ENCODE measurements around the gene PCP2. TPM values are rescaled to one million over a fixed set of nuclear protein-coding genes. Genes with fewer than 3 reads are reported as not detected.

Gene PCP2
- total RNA-seq, 5 donors from 2014 or later (not counting 1 experiment from before 2014, with no cell fraction given), result 1.6 to 8.9 (median 5.9) TPM

GRCh38 chr19:7618348-7618747, 15.2 kb downstream of the PCP2 start:
- no peaks in the 10 kb centered on the region for H3K27me3 Mint-ChIP-seq
- no peak overlapping the region for H3K27ac Mint-ChIP-seq
- no peaks in the 10 kb centered on the region for H3K9me3 ChIP-seq
- ChIA-PET CTCF (interaction anchor here in 1 of 2 donors (0.5 kb wide), 1 partner anchor 129 kb away, joined by 3 read pairs; no protein-coding TSS in a partner anchor), POLR2A (no interaction called here)
- ATAC-seq (replicated peaks in 1 of 4), result no peak
- peaks cover 8 to 45% of the 10 kb centered on the region in 2 donors for H3K36me3 ChIP-seq (ENCODE audit: control insufficient read depth in 2 of 2, extremely low read depth in 1 of 2, insufficient read depth in 1 of 2, low read length in 1 of 2)
- WGBS (ENCODE audit: insufficient coverage), result 77% methylated on average over 4 of the region's 4 CpGs
- no peak overlapping the region for H3K27ac ChIP-seq (ENCODE audit: low read length)
- peaks cover 0 to 5% (median 0%) of the 10 kb centered on the region in 3 donors for H3K9me3 Mint-ChIP-seq
- no peak for DNase-seq
- no peaks in the 10 kb centered on the region for H3K4me1 ChIP-seq (ENCODE audit: control insufficient read depth in 1 of 2, extremely low read depth in 1 of 2, insufficient read depth in 2 of 2, low read length in 2 of 2)
- H3K36me3 Mint-ChIP-seq, result peaks cover 42% of the 10 kb centered on the region
- peaks cover 0 to 8% (median 0%) of the 10 kb centered on the region in 3 donors for H3K4me1 Mint-ChIP-seq
- H3K27me3 ChIP-seq (replicated peaks in 1 of 2; ENCODE audit: control insufficient read depth in 2 of 2, extremely low read depth in 1 of 2, insufficient read depth in 2 of 2, low read length in 1 of 2), result no peaks in the 10 kb centered on the region
- no peak overlapping the region for H3K4me3 ChIP-seq (ENCODE audit: control insufficient read depth in 1 of 2, extremely low read depth in 1 of 2, low read length in 1 of 2)
- H3K4me3 Mint-ChIP-seq, result no peak overlapping the region

- Mint-ChIP-seq H3K4me1 (peaks cover 0 to 8% (median 0%) of the 10 kb centered on the region in 3 donors), H3K27me3 (no peaks in the 10 kb centered on the region), H3K9me3 (peaks cover 0 to 5% (median 0%) of the 10 kb centered on the region in 3 donors), H3K36me3 (peaks cover 36% of the 10 kb centered on the region), H3K4me3 (no peak overlapping the region), H3K27ac (no peak overlapping the region)
- no peak overlapping the region for H3K4me3 ChIP-seq (ENCODE audit: control insufficient read depth in 1 of 2, extremely low read depth in 1 of 2, low read length in 1 of 2)
- no peaks in the 10 kb centered on the region for H3K27me3 ChIP-seq (replicated peaks in 1 of 2; ENCODE audit: control insufficient read depth in 2 of 2, extremely low read depth in 1 of 2, insufficient read depth in 2 of 2, low read length in 1 of 2)
- H3K4me1 ChIP-seq (ENCODE audit: control insufficient read depth in 1 of 2, extremely low read depth in 1 of 2, insufficient read depth in 2 of 2, low read length in 2 of 2), result no peaks in the 10 kb centered on the region
- CTCF ChIA-PET, result interaction anchor here in 1 of 2 donors (0.5 kb wide), 1 partner anchor 36 kb away, joined by 3 read pairs; no protein-coding TSS in a partner anchor
- no peak overlapping the region for H3K27ac ChIP-seq (ENCODE audit: low read length)
- DNase-seq (no peak), ATAC-seq (replicated peaks in 1 of 4) (no peak)
- 94% methylated on average over 19 of the region's 28 CpGs for WGBS (ENCODE audit: insufficient coverage)
- H3K36me3 ChIP-seq (ENCODE audit: control insufficient read depth in 2 of 2, extremely low read depth in 1 of 2, insufficient read depth in 1 of 2, low read length in 1 of 2), result peaks cover 8 to 39% of the 10 kb centered on the region in 2 donors
- POLR2A ChIA-PET, result no interaction called here
- no peaks in the 10 kb centered on the region for H3K9me3 ChIP-seq
Measured at GRCh38 chr19:7617735-7618134, 15.8 kb downstream of the PCP2 start.

DNA sequence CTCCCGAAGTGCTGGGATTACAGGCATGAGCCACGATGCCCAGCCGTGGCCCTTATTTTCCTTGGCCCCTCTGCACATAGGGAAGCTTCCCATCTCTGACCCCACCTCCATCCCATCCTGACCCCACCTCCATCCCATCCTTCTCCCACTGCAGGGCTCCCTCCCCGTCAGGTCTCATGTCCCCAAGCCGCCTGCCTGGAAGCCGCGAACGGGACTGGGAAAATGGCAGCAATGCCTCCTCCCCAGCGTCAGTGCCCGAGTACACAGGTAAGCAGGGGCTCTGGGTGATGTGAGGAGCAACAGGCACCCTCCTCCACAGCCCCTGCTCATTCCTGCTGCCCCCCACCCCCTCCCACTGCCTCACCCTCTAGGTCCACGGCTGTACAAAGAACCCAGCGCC, 16.3 kb downstream of the PCP2 start:
- Histone ChIP-seq H3K4me1 (ENCODE audit: control insufficient read depth in 1 of 2, extremely low read depth in 1 of 2, insufficient read depth in 2 of 2, low read length in 2 of 2) (no peaks in the 10 kb centered on the region), H3K27ac (ENCODE audit: low read length) (no peak overlapping the region), H3K36me3 (ENCODE audit: control insufficient read depth in 2 of 2, extremely low read depth in 1 of 2, insufficient read depth in 1 of 2, low read length in 1 of 2) (peaks cover 8 to 33% of the 10 kb centered on the region in 2 donors), H3K9me3 (no peaks in the 10 kb centered on the region), H3K4me3 (ENCODE audit: control insufficient read depth in 1 of 2, extremely low read depth in 1 of 2, low read length in 1 of 2) (no peak overlapping the region), H3K27me3 (replicated peaks in 1 of 2; ENCODE audit: control insufficient read depth in 2 of 2, extremely low read depth in 1 of 2, insufficient read depth in 2 of 2, low read length in 1 of 2) (no peaks in the 10 kb centered on the region)
- H3K4me1 Mint-ChIP-seq, result peaks cover 0 to 8% (median 0%) of the 10 kb centered on the region in 3 donors
- ChIA-PET POLR2A (no interaction called here), CTCF (interaction anchor here (0.5 to 0.6 kb wide), 2 partner anchors 12 to 36 kb away, joined by 3 to 4 read pairs; partner anchors contain the start of genes PET100 (in 1 of the 2) and XAB2 (in 1 of the 2))
- H3K27me3 Mint-ChIP-seq, result no peaks in the 10 kb centered on the region
- 98% methylated on average over 8 of the region's 12 CpGs for WGBS (ENCODE audit: insufficient coverage)
- ATAC-seq (replicated peaks in 1 of 4) (no peak), DNase-seq (no peak)
- peaks cover 33% of the 10 kb centered on the region for H3K36me3 Mint-ChIP-seq
- H3K9me3 Mint-ChIP-seq, result peaks cover 0 to 5% (median 0%) of the 10 kb centered on the region in 3 donors
- H3K4me3 Mint-ChIP-seq, result no peak overlapping the region
- H3K27ac Mint-ChIP-seq, result no peak overlapping the region

GRCh38 chr19:7614859-7615741, 18.4 kb downstream of the PCP2 start:
- Histone ChIP-seq H3K4me1 (ENCODE audit: control insufficient read depth in 1 of 2, extremely low read depth in 1 of 2, insufficient read depth in 2 of 2, low read length in 2 of 2) (no peaks in the 10 kb centered on the region), H3K36me3 (ENCODE audit: control insufficient read depth in 2 of 2, extremely low read depth in 1 of 2, insufficient read depth in 1 of 2, low read length in 1 of 2) (peaks cover 5 to 14% of the 10 kb centered on the region in 2 donors), H3K27ac (ENCODE audit: low read length) (no peak overlapping the region), H3K27me3 (replicated peaks in 1 of 2; ENCODE audit: control insufficient read depth in 2 of 2, extremely low read depth in 1 of 2, insufficient read depth in 2 of 2, low read length in 1 of 2) (no peaks in the 10 kb centered on the region), H3K9me3 (no peaks in the 10 kb centered on the region), H3K4me3 (ENCODE audit: control insufficient read depth in 1 of 2, extremely low read depth in 1 of 2, low read length in 1 of 2) (no peak overlapping the region)
- ATAC-seq (replicated peaks in 1 of 4) (no peak), DNase-seq (no peak)
- no peak overlapping the region for H3K4me3 Mint-ChIP-seq
- WGBS (ENCODE audit: insufficient coverage), result 93% methylated on average over 49 of the region's 59 CpGs
- peaks cover 0 to 5% (median 0%) of the 10 kb centered on the region in 3 donors for H3K9me3 Mint-ChIP-seq
- H3K27me3 Mint-ChIP-seq, result no peaks in the 10 kb centered on the region
- ChIA-PET POLR2A (no interaction called here), CTCF (interaction anchor here in 1 of 2 donors (0.7 kb wide), 1 partner anchor 19 kb away, joined by 6 read pairs; no protein-coding TSS in a partner anchor)
- peaks cover 0 to 8% (median 0%) of the 10 kb centered on the region in 3 donors for H3K4me1 Mint-ChIP-seq
- peaks cover 21% of the 10 kb centered on the region for H3K36me3 Mint-ChIP-seq
- no peak overlapping the region for H3K27ac Mint-ChIP-seq

GRCh38 chr19:7612282-7613274, 20.9 kb downstream of the PCP2 start:
- Histone ChIP-seq H3K36me3 (ENCODE audit: control insufficient read depth in 2 of 2, extremely low read depth in 1 of 2, insufficient read depth in 1 of 2, low read length in 1 of 2) (no peaks in the 10 kb centered on the region), H3K9me3 (no peaks in the 10 kb centered on the region), H3K27me3 (replicated peaks in 1 of 2; ENCODE audit: control insufficient read depth in 2 of 2, extremely low read depth in 1 of 2, insufficient read depth in 2 of 2, low read length in 1 of 2) (peaks cover 0 to 6% of the 10 kb centered on the region in 2 experiments), H3K4me3 (ENCODE audit: control insufficient read depth in 1 of 2, extremely low read depth in 1 of 2, low read length in 1 of 2) (no peak overlapping the region), H3K4me1 (ENCODE audit: control insufficient read depth in 1 of 2, extremely low read depth in 1 of 2, insufficient read depth in 2 of 2, low read length in 2 of 2) (no peaks in the 10 kb centered on the region), H3K27ac (ENCODE audit: low read length) (no peak overlapping the region)
- no peak overlapping the region for H3K27ac Mint-ChIP-seq
- ChIA-PET CTCF (no interaction called here), POLR2A (interaction anchor here in 1 of 2 donors (0.6 kb wide), 1 partner anchor 49 kb away, joined by 3 read pairs; no protein-coding TSS in a partner anchor)
- no peak overlapping the region for H3K4me3 Mint-ChIP-seq
- WGBS (ENCODE audit: insufficient coverage), result 92% methylated on average over 60 of the region's 81 CpGs
- DNase-seq, result no peak
- no peaks in the 10 kb centered on the region for H3K9me3 Mint-ChIP-seq
- no peaks in the 10 kb centered on the region for H3K4me1 Mint-ChIP-seq
- ATAC-seq (replicated peaks in 1 of 4), result no peak
- H3K36me3 Mint-ChIP-seq, result peaks cover 6% of the 10 kb centered on the region
- no peaks in the 10 kb centered on the region for H3K27me3 Mint-ChIP-seq

Data from T-cell (primary cell).